Measurements from ENCODE around the gene CDA. TPM values are rescaled to one million over a fixed set of nuclear protein-coding genes. Genes with fewer than 3 reads are reported as not detected.

CDA gene
- total RNA-seq, 4 donors from 2014 or later = 2.3 to 12.2 (median 5.0) TPM

- H3K36me3 ChIP-seq = no peaks in the 10 kb centered on the region
- H3K27me3 ChIP-seq = no peaks in the 10 kb centered on the region
- no peak overlapping the region for H3K27ac ChIP-seq
- no peak for TF ChIP-seq POLR2A (IDR thresholded peaks at IDR 0.05)
- TF ChIP-seq, protein P1, sequence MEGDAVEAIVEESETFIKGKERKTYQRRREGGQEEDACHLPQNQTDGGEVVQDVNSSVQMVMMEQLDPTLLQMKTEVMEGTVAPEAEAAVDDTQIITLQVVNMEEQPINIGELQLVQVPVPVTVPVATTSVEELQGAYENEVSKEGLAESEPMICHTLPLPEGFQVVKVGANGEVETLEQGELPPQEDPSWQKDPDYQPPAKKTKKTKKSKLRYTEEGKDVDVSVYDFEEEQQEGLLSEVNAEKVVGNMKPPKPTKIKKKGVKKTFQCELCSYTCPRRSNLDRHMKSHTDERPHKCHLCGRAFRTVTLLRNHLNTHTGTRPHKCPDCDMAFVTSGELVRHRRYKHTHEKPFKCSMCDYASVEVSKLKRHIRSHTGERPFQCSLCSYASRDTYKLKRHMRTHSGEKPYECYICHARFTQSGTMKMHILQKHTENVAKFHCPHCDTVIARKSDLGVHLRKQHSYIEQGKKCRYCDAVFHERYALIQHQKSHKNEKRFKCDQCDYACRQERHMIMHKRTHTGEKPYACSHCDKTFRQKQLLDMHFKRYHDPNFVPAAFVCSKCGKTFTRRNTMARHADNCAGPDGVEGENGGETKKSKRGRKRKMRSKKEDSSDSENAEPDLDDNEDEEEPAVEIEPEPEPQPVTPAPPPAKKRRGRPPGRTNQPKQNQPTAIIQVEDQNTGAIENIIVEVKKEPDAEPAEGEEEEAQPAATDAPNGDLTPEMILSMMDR (IDR thresholded peaks at IDR 0.05) = no peak
- H3K4me3 ChIP-seq = no peak overlapping the region
- H3K4me1 ChIP-seq = no peaks in the 10 kb centered on the region
- H3K9me3 ChIP-seq = no peaks in the 10 kb centered on the region
- intact Hi-C loops (cut with DNase I; ENCODE audit: low total_unique reads) = no loop called here
- DNase-seq = no peak
Observed at GRCh38 chr1:20625176-20626097, 36.5 kb downstream of the CDA start.

DNA sequence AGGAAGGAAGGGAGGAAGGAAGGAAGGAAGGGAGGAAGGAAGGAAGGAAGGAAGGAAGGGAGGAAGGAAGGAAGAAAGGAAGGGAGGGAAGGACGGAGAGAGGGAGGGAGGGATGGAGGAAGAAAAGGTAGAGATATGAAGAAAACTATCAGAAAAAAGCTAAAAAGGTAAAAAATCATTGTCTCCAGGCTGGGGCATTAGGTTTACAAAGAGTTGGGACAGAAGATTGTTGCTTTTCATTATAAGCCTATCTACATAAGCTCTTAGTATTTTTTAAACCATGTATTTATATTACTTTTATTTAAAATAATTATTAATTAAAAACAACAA, 37.2 kb downstream of the CDA start:
- TF ChIP-seq, protein P1 (IDR thresholded peaks at IDR 0.05) = no peak
- TF ChIP-seq POLR2A (IDR thresholded peaks at IDR 0.05) = no peak
- H3K9me3 ChIP-seq = no peaks in the 10 kb centered on the region
- intact Hi-C loops (cut with DNase I; ENCODE audit: low total_unique reads) = no loop called here
- no peaks in the 10 kb centered on the region for H3K27me3 ChIP-seq
- no peak overlapping the region for H3K4me3 ChIP-seq
- H3K36me3 ChIP-seq = no peaks in the 10 kb centered on the region
- no peaks in the 10 kb centered on the region for H3K4me1 ChIP-seq
- DNase-seq = no peak
- no peak overlapping the region for H3K27ac ChIP-seq

GRCh38 chr1:20626524-20626923, 37.6 kb downstream of the CDA start:
- Histone ChIP-seq H3K27me3 (no peaks in the 10 kb centered on the region), H3K27ac (no peak overlapping the region), H3K4me3 (no peak overlapping the region), H3K9me3 (no peaks in the 10 kb centered on the region), H3K36me3 (no peaks in the 10 kb centered on the region), H3K4me1 (no peaks in the 10 kb centered on the region)
- no peak for DNase-seq
- TF ChIP-seq, protein P1 (IDR thresholded peaks at IDR 0.05) = no peak
- no peak for TF ChIP-seq POLR2A (IDR thresholded peaks at IDR 0.05)
- intact Hi-C loops (cut with DNase I; ENCODE audit: low total_unique reads) = no loop called here

DNA sequence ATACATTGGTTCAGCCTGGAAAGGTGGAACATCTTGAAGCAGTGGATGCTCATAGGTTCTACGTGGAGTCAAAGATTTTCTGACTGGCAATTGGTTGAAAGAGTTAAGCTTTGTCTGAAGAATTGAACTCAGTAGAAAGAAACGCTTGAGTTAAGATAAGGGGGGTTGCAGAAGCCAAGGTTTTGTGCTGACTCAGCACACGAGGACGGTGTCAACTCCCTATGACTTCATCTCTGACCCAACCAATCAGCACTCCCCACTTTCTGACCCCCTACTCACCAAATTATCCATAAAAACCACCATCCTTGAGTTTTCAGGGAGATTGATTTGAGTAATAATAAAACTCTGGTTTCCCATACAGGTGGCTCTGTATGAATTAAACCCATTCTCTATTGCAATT, 41.8 kb downstream of the CDA start:
- peaks cover 0 to 5% of the 10 kb centered on the region in 2 donors for H3K4me1 ChIP-seq
- no peak for DNase-seq
- no peak overlapping the region for H3K27ac ChIP-seq
- no peaks in the 10 kb centered on the region for H3K36me3 ChIP-seq
- intact Hi-C loops (cut with DNase I; ENCODE audit: low total_unique reads) = no loop called here
- no peaks in the 10 kb centered on the region for H3K9me3 ChIP-seq
- no peaks in the 10 kb centered on the region for H3K27me3 ChIP-seq
- no peak overlapping the region for H3K4me3 ChIP-seq
- TF ChIP-seq POLR2A (IDR thresholded peaks at IDR 0.05) = no peak
- TF ChIP-seq, protein P1 (IDR thresholded peaks at IDR 0.05) = no peak

DNA sequence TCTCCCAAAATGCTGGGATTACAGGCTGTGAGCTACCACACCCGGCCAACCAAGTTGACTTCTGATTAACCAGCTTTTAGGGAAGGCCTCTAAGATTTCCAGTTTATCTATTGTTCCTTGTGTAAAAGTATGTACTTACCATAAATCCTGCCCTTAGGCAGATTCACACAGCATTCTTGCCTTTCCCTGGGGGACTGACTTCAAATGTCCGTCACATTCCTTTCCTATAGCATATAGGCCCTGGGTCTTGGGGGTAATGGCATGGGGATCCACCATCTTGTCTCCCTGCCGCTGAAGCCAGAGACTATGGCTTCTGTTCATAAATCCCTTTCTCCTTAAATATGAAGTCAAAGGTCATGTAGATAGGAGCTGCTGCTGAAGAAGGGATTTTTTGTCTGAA, 43.5 kb downstream of the CDA start:
- intact Hi-C loops (cut with DNase I; ENCODE audit: low total_unique reads) = no loop called here

More for the DNA sequence above, 43.5 kb downstream of the CDA start:
- Histone ChIP-seq H3K27ac (no peak overlapping the region), H3K4me3 (no peak overlapping the region), H3K36me3 (no peaks in the 10 kb centered on the region), H3K9me3 (no peaks in the 10 kb centered on the region), H3K27me3 (no peaks in the 10 kb centered on the region), H3K4me1 (peaks cover 0 to 5% of the 10 kb centered on the region in 2 donors)
- no peak for TF ChIP-seq POLR2A (IDR thresholded peaks at IDR 0.05)
- DNase-seq = no peak
